Dedifferentiated amniotic fluid mesenchymal stem cell (primary cell): ENCODE measurements around the gene MED9.

ENCODE experiments used
- DNase-seq: peaks from one replicate; pipeline ENCODE4 v3.0.0-alpha.2; 2016; ENCODE audit errors: extremely low spot score

Gene MED9

GRCh38 chr17:17491031-17491471 lies 14.3 kb downstream of the MED9 start:
- DNase-seq = no peak

GRCh38 chr17:17491546-17491988 lies 14.8 kb downstream of the MED9 start:
- no peak for DNase-seq

DNA sequence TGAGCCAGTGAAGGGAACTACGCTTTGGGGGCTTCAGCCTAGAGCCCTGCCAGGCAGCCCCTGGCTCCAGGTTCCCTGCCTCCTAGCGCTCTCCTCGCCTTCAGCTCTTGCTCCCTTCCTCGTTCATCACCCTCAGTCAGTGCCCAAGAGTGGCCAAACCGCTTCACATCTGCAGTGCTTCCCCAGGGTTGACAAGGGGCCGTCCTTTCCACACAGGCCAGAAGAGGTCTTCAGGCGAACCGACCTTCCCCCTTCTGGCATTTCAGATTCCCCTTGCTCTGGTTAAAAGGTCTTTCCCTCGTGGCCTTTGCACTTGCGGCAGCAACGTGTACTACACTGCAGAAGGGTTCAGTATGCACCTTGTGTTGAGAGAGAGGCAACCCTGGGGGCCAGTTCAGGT lies 15.3 kb downstream of the MED9 start:
- no peak for DNase-seq

DNA sequence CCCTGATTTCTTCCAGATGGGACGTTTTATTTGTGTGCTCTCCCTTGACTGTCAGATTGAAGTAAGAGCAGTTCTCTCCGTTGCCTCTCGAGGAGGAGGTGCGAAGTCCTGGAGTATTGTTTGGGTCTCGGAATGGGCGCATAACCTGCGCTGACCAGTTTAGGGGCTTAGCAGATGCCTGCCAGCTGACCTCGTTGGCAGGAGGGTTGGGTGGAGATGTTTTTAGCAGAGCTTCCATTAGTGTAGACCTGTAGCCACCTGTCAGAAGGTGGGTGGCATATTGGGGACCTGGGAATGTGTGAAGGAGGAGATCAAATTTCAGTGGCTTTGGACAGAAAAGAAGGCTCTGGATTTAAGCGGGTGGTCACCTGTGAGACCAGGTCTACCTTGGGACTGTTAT lies 15.8 kb downstream of the MED9 start:
- no peak for DNase-seq

DNA sequence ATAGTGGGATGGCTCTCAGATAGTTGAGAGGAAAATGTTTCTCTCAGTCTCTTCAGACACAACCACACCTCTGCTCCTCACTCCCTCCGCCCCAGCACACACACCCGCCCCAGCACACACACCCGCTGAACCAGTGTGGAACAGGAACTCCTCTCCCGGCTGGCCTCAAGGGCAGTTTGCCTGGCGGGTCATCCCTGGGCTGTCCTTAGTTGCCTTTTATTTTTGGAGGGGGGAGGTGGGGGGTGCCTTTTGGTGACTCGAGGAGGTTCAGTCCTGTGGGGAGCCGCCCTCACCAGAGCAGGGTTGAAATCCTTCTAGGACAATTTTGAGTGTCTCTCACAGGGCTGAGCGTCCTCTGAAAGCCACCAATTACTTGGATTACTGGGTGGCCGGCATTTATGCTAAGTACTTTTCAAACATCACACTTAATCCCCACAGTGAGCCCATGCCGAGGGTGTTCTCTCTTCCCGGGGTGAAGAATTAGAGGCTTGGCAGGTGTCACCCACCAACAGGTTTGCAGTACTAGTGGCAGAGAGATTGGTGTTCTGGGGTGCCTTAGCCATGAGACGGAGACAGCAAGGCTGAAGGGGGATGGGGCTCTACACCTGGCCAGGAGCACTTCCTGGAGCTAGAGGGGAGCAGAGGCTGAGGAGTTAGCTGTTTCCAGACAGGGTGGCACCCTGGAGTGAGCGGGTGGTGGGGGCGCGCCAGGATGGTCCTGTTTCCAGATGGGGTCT lies 16.6 kb downstream of the MED9 start:
- DNase-seq = no peak

DNA sequence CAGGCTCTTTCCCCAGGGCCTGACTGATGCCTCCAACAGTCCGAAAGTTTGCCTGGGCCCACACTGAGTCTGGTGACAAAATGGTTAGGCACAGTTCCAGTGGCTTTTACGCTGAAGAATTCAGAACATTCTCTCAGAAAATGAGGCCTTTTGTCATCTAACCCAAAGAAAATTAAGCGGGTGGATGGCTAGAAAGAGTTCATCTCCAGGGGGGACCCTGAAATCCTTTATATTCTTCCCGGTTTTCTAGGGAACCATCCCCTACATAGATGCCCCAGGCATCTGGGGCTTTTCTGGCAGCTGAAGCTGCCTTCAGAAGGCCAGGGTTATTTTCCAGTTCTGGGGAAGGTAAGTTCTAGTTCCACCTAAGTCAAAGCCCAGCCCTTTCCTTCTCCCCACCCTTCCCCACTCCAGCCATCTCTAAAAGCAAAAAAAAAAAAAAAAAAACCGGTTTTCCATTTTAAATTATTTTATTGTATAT lies 17.2 kb downstream of the MED9 start:
- DNase-seq = no peak

DNA sequence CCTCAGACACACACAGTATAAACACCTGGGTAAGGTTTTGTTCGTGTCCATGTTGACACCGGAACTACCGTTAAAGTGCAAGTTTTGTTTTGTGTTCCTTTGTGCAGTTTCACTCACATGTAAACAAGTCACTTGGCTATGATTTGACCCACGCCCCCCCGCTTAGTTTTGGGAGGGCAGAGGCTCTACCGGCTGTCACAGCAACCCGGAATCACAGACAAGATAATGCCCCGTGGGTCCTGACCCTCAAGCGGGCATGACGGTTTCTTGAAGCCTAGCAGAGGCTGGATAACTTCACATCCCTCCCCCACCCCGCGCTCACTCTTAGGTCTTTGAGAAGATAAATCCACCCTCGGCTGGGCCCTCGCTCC lies 17.7 kb downstream of the MED9 start:
- DNase-seq = no peak

- peak; percentile 15 for DNase-seq
These were observed 18.2 kb downstream of the MED9 start for GRCh38 chr17:17494870-17495535.

DNA sequence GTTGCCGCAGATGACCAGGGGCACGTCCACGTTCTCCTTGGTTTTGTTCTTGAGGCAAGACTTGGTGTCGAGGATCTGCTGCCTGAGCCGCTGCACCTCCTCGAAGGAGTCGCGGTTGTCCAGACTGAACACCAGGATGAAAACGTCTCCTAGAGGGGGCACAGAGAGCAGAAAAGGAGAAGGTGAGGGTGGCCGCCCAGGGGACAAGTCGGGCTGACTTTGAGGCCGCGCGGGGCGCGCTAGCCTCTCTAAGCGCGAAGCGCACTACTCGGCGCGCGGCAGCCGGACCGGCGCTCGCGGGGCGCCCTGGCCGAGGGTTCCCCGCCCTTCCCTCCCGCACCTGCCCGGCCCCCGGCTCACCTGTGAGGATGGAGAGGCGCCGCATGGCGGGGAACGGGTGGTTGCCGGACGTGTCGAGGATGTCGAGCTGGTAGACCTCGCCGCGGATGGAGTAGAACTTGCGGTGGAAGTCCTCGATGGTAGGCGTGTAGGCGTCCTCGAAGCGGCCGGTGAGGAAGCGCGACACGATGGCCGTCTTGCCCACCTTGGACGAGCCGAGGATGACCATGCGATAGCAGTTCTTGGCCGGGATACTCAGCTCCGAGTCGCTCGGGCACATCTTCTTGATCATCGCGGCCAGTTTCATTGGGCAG lies 18.9 kb downstream of the MED9 start:
- no peak for DNase-seq

- peak; percentile 74 for DNase-seq
These were observed 19.6 kb downstream of the MED9 start, which contains the start of gene RASD1 for GRCh38 chr17:17496189-17497064. Gene RASD1, minus strand, starts transcription at chr17:17496395. Its CDS starts 214 bp downstream, at chr17:17496181.

- no peak for DNase-seq
These were observed 20.5 kb downstream of the MED9 start for GRCh38 chr17:17497065-17497844.

GRCh38 chr17:17497845-17498520 lies 21.2 kb downstream of the MED9 start:
- no peak for DNase-seq

DNA sequence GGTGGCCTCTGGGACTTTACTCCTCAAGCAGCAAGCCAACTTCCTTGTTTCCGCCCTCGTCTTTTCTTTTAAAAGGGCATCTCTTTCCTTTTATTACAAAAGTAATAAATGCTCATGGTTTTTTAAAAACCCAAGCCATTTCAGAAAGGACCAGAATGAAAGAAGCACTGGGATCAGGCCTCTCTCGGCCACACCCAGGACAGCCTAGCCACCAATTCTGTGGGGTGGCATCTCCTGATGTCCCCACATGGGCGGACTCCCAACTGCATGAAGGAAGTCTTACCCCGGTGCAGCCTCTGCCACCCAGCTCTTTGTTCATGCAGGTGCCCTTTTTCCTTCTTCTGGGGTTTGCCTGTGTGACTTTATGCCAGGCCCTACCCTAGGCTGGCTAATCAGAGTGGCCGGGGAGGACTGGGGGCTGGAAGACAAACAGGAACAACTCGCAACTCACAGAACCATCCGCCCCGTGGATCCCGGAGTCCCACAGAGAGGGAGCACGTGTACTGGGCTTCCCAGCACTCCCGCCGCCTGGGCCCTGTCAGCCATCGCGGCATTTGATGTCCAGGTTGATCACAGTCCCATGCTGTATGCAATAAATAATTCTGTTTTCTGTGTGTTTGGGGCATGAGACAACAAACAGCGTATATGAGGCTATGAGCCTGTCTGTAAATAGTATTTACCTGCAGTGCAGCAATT lies 22.0 kb downstream of the MED9 start:
- DNase-seq = no peak

DNA sequence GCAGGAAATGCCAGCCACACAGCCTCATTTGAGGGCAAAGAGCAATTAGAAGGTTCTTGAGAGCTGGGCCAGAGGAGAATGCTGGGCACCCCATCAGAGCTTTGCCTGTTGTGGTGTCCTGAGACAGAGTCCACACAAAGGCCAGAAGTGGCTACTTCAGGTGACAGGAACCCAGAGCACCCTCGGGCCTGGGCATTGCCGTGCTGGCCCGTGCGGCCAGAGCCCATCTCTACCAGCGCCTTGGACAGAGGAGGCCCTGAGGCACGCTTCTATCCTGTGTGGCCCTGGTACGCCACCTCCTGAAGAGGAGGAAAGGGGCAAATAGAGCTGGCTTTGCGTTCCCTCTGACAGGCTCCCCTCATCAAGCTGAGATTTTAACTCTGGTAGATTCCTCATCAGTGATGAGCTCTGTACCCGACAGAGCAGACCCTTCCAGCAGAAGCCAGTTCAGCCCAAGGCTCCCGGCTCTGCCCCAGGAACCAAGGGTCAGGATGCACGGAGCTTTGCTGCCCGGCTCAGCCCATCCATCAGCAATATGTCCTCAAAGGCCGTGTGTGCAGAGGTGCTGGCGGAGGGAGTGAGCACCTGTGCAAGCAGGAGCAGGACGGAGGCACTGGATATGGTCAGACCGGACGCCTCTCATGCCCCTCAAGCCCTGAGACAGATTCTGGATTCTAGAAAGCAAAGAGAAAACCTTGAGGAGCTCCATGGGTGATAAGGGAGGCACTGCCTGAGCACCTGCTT lies 22.8 kb downstream of the MED9 start:
- no peak for DNase-seq

DNA sequence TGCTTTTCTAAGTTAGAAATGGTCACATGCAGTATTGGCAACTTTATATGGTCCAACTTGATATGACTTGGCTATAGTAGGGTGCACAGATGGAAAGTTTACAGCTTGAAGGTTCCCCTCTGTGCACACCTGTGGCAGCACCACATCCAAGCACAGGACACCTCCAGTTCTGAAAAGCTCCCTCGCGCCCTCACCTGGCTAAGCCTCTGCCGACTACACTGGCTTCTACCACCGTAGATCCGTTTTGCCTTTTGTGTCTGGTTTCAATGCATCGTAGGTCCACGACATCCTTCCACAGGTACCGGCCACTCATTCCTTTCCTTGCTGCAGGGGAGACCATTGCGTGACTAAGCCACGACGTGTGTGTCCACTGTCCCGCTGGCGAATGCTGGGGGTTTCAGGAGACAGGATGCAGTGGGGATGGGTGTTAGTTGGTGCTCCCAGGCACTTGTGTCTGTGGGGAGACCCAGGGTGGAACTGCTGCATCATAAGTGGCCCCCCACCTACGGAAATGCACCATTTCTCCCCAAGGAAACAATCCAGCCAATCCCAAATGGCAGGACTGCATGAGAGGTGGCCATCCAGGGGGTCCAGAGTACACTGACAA lies 24.3 kb downstream of the MED9 start:
- no peak for DNase-seq

GRCh38 chr17:17502741-17503565 lies 26.2 kb downstream of the MED9 start:
- DNase-seq = no peak

GRCh38 chr17:17503566-17504130 lies 26.8 kb downstream of the MED9 start:
- DNase-seq = no peak
